ENCODE data around the gene LRCH1.

GRCh38 chr13:46593398-46593797 lies 40.4 kb downstream of the LRCH1 start:
- TF ChIP-seq CTCF (IDR thresholded peaks at IDR 0.05) (no peak), EP300 (IDR thresholded peaks at IDR 0.05) (no peak), POLR2A (IDR thresholded peaks at IDR 0.05; ENCODE audit: low read depth) (no peak)

All from esophagus muscularis mucosa (tissue), 4 donors.